Measurements from ENCODE around the gene ZBTB42. TPM values are rescaled to one million over a fixed set of nuclear protein-coding genes. Genes with fewer than 3 reads are reported as not detected.

ZBTB42 gene
- total RNA-seq, 1 experiment from 2014 or later = 4.2 TPM

DNA sequence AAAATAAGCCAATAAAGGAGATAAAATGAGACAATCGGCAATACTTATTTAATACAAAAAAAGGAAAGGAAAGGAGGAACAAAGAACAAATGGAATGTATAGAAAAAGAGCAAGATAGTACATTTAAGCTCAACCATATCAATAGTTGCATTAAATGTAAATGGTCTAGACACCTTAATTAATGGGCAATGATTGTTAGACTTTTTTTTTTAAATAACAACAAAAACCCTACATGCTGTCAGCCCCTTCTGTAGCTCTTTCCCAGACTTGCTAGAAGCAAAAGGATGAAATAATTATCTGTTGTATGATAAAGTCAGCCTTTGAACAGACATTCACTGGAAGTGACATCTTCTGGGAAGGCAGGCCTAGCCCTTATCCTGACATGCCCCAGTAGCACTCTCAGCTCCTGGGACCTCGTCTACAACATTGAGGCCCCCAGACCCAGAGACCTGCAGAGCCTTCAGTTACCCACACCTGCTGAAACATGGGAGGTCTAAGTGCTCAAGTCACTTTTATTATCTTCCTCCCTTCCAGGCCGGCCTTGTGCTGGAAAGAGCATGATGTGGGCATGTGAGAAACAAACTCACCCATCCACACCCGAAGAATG, 34.5 kb upstream of the ZBTB42 start:
- no peaks in the 10 kb centered on the region for H3K9me2 ChIP-seq (ENCODE audit: insufficient read depth)
- no peak overlapping the region for H3K4me3 ChIP-seq
- ChIA-PET POLR2A (ENCODE audit: unreplicated experiment) (interaction anchor here (0.7 kb wide), 1 partner anchor 39 kb away, joined by 3 read pairs; no protein-coding TSS in a partner anchor), CTCF (no interaction called here)
- H3K27me3 ChIP-seq (ENCODE audit: insufficient read depth, low read depth) = no peaks in the 10 kb centered on the region
- no peak overlapping the region for H3K4me2 ChIP-seq
- intact Hi-C loops (cut with micrococcal nuclease; ENCODE audit: unreplicated experiment) = loop anchor here (5.0 kb wide), 1 partner anchor 281 kb away; no protein-coding TSS in a partner anchor
- BruUV-seq (replicated peaks) = no TSS peak
- peaks cover 24% of the 10 kb centered on the region; the same call in 1 of the 2 replicates for H3F3A ChIP-seq (ENCODE audit: insufficient read depth, low read depth)
- no peaks in the 10 kb centered on the region for H3K9me3 ChIP-seq (ENCODE audit: insufficient read depth, low read depth)
- H3K79me2 ChIP-seq (ENCODE audit: low read depth) = no peaks in the 10 kb centered on the region
- no peak overlapping the region for H2AFZ ChIP-seq
- H3K36me3 ChIP-seq (ENCODE audit: low read depth) = peaks cover 3% of the 10 kb centered on the region; the same call in 1 of the 2 replicates
- H3K4me1 ChIP-seq (replicated peaks; ENCODE audit: insufficient read depth) = peaks cover 3% of the 10 kb centered on the region; the same call in 1 of the 2 replicates
- TF ChIP-seq, protein P1, sequence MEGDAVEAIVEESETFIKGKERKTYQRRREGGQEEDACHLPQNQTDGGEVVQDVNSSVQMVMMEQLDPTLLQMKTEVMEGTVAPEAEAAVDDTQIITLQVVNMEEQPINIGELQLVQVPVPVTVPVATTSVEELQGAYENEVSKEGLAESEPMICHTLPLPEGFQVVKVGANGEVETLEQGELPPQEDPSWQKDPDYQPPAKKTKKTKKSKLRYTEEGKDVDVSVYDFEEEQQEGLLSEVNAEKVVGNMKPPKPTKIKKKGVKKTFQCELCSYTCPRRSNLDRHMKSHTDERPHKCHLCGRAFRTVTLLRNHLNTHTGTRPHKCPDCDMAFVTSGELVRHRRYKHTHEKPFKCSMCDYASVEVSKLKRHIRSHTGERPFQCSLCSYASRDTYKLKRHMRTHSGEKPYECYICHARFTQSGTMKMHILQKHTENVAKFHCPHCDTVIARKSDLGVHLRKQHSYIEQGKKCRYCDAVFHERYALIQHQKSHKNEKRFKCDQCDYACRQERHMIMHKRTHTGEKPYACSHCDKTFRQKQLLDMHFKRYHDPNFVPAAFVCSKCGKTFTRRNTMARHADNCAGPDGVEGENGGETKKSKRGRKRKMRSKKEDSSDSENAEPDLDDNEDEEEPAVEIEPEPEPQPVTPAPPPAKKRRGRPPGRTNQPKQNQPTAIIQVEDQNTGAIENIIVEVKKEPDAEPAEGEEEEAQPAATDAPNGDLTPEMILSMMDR (conservative IDR thresholded peaks at IDR 0.05) = no peak
- no peak for TF ChIP-seq EZH2 (IDR thresholded peaks at IDR 0.05; ENCODE audit: low read depth)
- no peak for DNase-seq
- H4K20me1 ChIP-seq (ENCODE audit: insufficient read depth) = no peaks in the 10 kb centered on the region
- no peak overlapping the region for H3K27ac ChIP-seq

DNA sequence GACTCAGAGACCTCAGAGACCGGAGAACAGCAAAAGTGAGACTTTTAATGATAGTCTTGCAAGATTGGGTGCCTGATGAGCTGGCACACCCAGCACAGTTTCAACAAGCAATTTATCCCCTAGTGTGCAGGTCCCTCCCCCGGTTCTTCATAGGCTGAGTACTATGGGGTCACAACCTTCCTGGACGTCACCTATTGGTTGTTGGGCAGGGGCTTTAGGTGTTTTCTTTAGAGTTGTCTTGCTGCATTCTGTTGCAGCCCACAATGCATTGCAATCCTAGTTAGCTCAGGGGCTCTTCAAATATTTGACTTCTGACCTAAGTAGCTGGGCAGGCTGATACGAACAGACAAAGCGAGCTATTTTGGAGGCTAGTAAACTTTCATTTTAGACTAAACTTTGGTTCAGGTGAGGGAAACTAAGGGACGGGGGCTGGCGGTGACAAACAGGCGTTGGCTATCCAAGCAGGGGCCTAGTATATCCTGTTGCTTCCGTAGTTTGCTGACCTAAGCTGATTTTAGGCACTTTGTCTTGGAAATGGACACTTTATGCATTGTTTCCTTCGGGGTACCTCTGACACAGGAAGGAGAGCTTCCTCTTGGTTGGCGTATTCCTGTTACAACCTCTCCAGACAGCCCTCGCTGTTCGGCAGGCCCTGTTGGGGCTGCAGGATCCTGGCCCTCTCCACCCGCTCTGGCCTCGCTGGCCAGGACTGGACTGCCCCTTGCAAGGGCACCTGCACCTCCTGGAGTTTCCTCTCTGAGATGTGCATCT, 33.9 kb upstream of the ZBTB42 start:
- no peak for TF ChIP-seq EZH2 (IDR thresholded peaks at IDR 0.05; ENCODE audit: low read depth)
- TF ChIP-seq, protein P1 (conservative IDR thresholded peaks at IDR 0.05) = no peak
- Histone ChIP-seq H3K4me3 (no peak overlapping the region), H3K27me3 (ENCODE audit: insufficient read depth, low read depth) (no peaks in the 10 kb centered on the region), H3F3A (ENCODE audit: insufficient read depth, low read depth) (peaks cover 24% of the 10 kb centered on the region; the same call in 1 of the 2 replicates), H3K4me1 (replicated peaks; ENCODE audit: insufficient read depth) (peaks cover 3% of the 10 kb centered on the region; the same call in 1 of the 2 replicates), H3K9me2 (ENCODE audit: insufficient read depth) (no peaks in the 10 kb centered on the region), H3K79me2 (ENCODE audit: low read depth) (no peaks in the 10 kb centered on the region), H4K20me1 (ENCODE audit: insufficient read depth) (no peaks in the 10 kb centered on the region), H3K9me3 (ENCODE audit: insufficient read depth, low read depth) (no peaks in the 10 kb centered on the region), H2AFZ (no peak overlapping the region), H3K4me2 (no peak overlapping the region), H3K27ac (no peak overlapping the region), H3K36me3 (ENCODE audit: low read depth) (peaks cover 2% of the 10 kb centered on the region; the same call in 1 of the 2 replicates)
- no peak for DNase-seq
- ChIA-PET CTCF (no interaction called here), POLR2A (ENCODE audit: unreplicated experiment) (no interaction called here)
- no TSS peak for BruUV-seq (replicated peaks)
- intact Hi-C loops (cut with micrococcal nuclease; ENCODE audit: unreplicated experiment) = loop anchor here (5.0 kb wide), 1 partner anchor 280 kb away; no protein-coding TSS in a partner anchor

DNA sequence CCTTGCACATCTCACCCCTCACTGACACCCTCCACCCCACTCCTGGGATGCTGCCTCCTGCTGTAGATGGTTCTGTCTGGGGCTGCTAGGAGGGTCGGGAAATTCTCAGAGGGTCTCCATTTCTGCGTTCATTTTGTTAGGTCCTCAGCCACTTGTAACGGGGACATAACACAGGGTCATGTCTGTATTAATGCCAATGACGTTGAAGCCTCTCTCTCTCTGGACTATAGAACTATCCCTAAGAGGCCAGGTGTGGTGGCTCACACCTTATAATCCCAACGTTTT, 33.3 kb upstream of the ZBTB42 start:
- peaks cover 3% of the 10 kb centered on the region; the same call in 1 of the 2 replicates for H3K4me1 ChIP-seq (replicated peaks; ENCODE audit: insufficient read depth)
- H3K4me3 ChIP-seq = no peak overlapping the region
- DNase-seq = no peak
- no peaks in the 10 kb centered on the region for H4K20me1 ChIP-seq (ENCODE audit: insufficient read depth)
- H3K4me2 ChIP-seq = no peak overlapping the region
- H3F3A ChIP-seq (ENCODE audit: insufficient read depth, low read depth) = peaks cover 24% of the 10 kb centered on the region; the same call in 1 of the 2 replicates
- no peaks in the 10 kb centered on the region for H3K9me3 ChIP-seq (ENCODE audit: insufficient read depth, low read depth)
- no peak overlapping the region for H3K27ac ChIP-seq
- H3K79me2 ChIP-seq (ENCODE audit: low read depth) = no peaks in the 10 kb centered on the region
- no TSS peak for BruUV-seq (replicated peaks)
- intact Hi-C loops (cut with micrococcal nuclease; ENCODE audit: unreplicated experiment) = loop anchor here (5.0 kb wide), 1 partner anchor 280 kb away; no protein-coding TSS in a partner anchor
- ChIA-PET CTCF (interaction anchor here (0.9 kb wide), 1 partner anchor 59 kb away, joined by 5 read pairs; no protein-coding TSS in a partner anchor), POLR2A (ENCODE audit: unreplicated experiment) (no interaction called here)
- H2AFZ ChIP-seq = no peak overlapping the region
- no peaks in the 10 kb centered on the region; the same call in 1 of the 2 replicates for H3K36me3 ChIP-seq (ENCODE audit: low read depth)
- H3K9me2 ChIP-seq (ENCODE audit: insufficient read depth) = no peaks in the 10 kb centered on the region
- TF ChIP-seq, protein P1 (conservative IDR thresholded peaks at IDR 0.05) = no peak
- no peak for TF ChIP-seq EZH2 (IDR thresholded peaks at IDR 0.05; ENCODE audit: low read depth)
- no peaks in the 10 kb centered on the region for H3K27me3 ChIP-seq (ENCODE audit: insufficient read depth, low read depth)

Data from PC-9 (cell line).